ENCODE data around the gene ABCC4.

GRCh38 chr13:95174517-95174916 lies 126.7 kb downstream of the ABCC4 start:
- TF ChIP-seq CTCF (conservative IDR thresholded peaks at IDR 0.05; ENCODE audit: low read depth in 2 of 2) (no peak), JUNB (IDR thresholded peaks at IDR 0.05; ENCODE audit: unreplicated experiment) (no peak), EZH2phosphoT487 (IDR thresholded peaks at IDR 0.05; ENCODE audit: unreplicated experiment) (no peak), REST (IDR thresholded peaks at IDR 0.05; ENCODE audit: unreplicated experiment) (no peak), CREB1 (CRISPR knock-in tag; IDR thresholded peaks at IDR 0.05; ENCODE audit: low read depth) (no peak), POLR2AphosphoS5 (IDR thresholded peaks at IDR 0.05; ENCODE audit: low read depth) (no peak), EZH2 (IDR thresholded peaks at IDR 0.05; ENCODE audit: low read depth, unreplicated experiment) (no peak), NANOG (IDR thresholded peaks at IDR 0.05; ENCODE audit: borderline replicate concordance) (no peak), STAT1 (IDR thresholded peaks at IDR 0.05; ENCODE audit: unreplicated experiment) (no peak), ETS1 (IDR thresholded peaks at IDR 0.05) (no peak), ZNF114 (CRISPR knock-in tag; IDR thresholded peaks at IDR 0.05) (no peak), ZNF331 (CRISPR knock-in tag; IDR thresholded peaks at IDR 0.05; ENCODE audit: low read depth) (no peak), ZNF462 (CRISPR knock-in tag; IDR thresholded peaks at IDR 0.05) (no peak)
